ENCODE data around the gene IL36G. TPM values are rescaled to one million over a fixed set of nuclear protein-coding genes. Genes with fewer than 3 reads are reported as not detected.

Gene IL36G
- total and polyA plus RNA-seq, 2 of the 13 experiments (the other 11 are each of a cell fraction or from before 2014, with no cell fraction given), result not detected

GRCh38 chr2:112944971-112945370 lies 32.8 kb upstream of the IL36G start:
- no peak for DNase-seq (ENCODE audit: low spot score)
- H3K79me2 ChIP-seq (ENCODE audit: insufficient read depth, low read length), result no peaks in the 10 kb centered on the region
- no peaks in the 10 kb centered on the region; a peak in 1 of 5 replicates for H3K27me3 ChIP-seq (ENCODE audit: control insufficient read depth in 1 of 2, insufficient read depth in 2 of 2, low read length in 2 of 2)
- no peaks in the 10 kb centered on the region for H3K36me3 ChIP-seq (replicated peaks in 1 of 2; ENCODE audit: control insufficient read depth in 1 of 2, insufficient read depth in 2 of 2, low read length in 2 of 2)
- CTCF ChIA-PET (ENCODE audit: low intra/inter-chr PET ratio, low total read pairs), result no interaction called here
- no peak overlapping the region for H3K4me3 ChIP-seq (replicated peaks in 1 of 3; ENCODE audit: insufficient read depth in 1 of 3, low read depth in 2 of 3, low read length in 3 of 3)
- no peak for ATAC-seq
- H3K9ac ChIP-seq (ENCODE audit: insufficient read depth, low read depth, low read length), result no peak overlapping the region
- H2AFZ ChIP-seq (ENCODE audit: low read length), result no peak overlapping the region
- no peak for TF ChIP-seq GATA4 (IDR thresholded peaks at IDR 0.05; ENCODE audit: borderline replicate concordance, low read depth)
- TF ChIP-seq ASH2L (IDR thresholded peaks at IDR 0.05; ENCODE audit: insufficient read length, low read depth, low read length), result no peak
- no peak for TF ChIP-seq SMAD1 (CRISPR knock-in tag; IDR thresholded peaks at IDR 0.05; ENCODE audit: borderline replicate concordance, low read depth)
- peak; percentile 52; the same call in 1 of the 2 replicates for TF ChIP-seq ZNF280D (CRISPR knock-in tag; IDR thresholded peaks at IDR 0.05)
- no peaks in the 10 kb centered on the region for H4K20me1 ChIP-seq (ENCODE audit: insufficient read depth, low read length)
- no peak for FAIRE-seq
- peaks cover 18% of the 10 kb centered on the region for H3K9me3 ChIP-seq (ENCODE audit: low read length)
- intact Hi-C loops (cut with micrococcal nuclease; ENCODE audit: unreplicated experiment), result loop anchor here (5.0 kb wide), 1 partner anchor 183 kb away; the partner anchor contains the start of gene CKAP2L
- 2% methylated on average over 1 of the region's 1 CpG for WGBS (ENCODE audit: low lambda C conversion rate)
- H3K4me2 ChIP-seq (ENCODE audit: low read depth, low read length), result no peak overlapping the region
- POLR2A ChIA-PET, result no interaction called here
- in situ Hi-C loops (cut with HindIII; ENCODE audit: extremely low pct_ligation_motif_present, low pct_unique_long_range_greater_than_20kb), result loop anchor here (5.0 kb wide), 1 partner anchor 193 kb away; no protein-coding TSS in a partner anchor
- no peak overlapping the region for H3K27ac ChIP-seq (ENCODE audit: extremely low read length, insufficient read depth, low read length)
- peaks cover 8% of the 10 kb centered on the region for H3K4me1 ChIP-seq (ENCODE audit: insufficient read depth, low read length)
- BruUV-seq (replicated peaks), result no TSS peak

GRCh38 chr2:112946086-112946485 lies 31.7 kb upstream of the IL36G start:
- FAIRE-seq (no peak), DNase-seq (ENCODE audit: low spot score) (no peak), ATAC-seq (no peak)
- 2% methylated on average over 2 of the region's 2 CpGs for WGBS (ENCODE audit: low lambda C conversion rate)
- Histone ChIP-seq H3K4me3 (replicated peaks in 1 of 3; ENCODE audit: insufficient read depth in 1 of 3, low read depth in 2 of 3, low read length in 3 of 3) (no peak overlapping the region), H3K79me2 (ENCODE audit: insufficient read depth, low read length) (no peaks in the 10 kb centered on the region), H3K9me3 (ENCODE audit: low read length) (peaks cover 18% of the 10 kb centered on the region), H3K9ac (ENCODE audit: insufficient read depth, low read depth, low read length) (no peak overlapping the region), H3K4me1 (ENCODE audit: insufficient read depth, low read length) (peaks cover 8% of the 10 kb centered on the region), H3K4me2 (ENCODE audit: low read depth, low read length) (no peak overlapping the region), H2AFZ (ENCODE audit: low read length) (no peak overlapping the region), H3K36me3 (replicated peaks in 1 of 2; ENCODE audit: control insufficient read depth in 1 of 2, insufficient read depth in 2 of 2, low read length in 2 of 2) (no peaks in the 10 kb centered on the region), H3K27me3 (ENCODE audit: control insufficient read depth in 1 of 2, insufficient read depth in 2 of 2, low read length in 2 of 2) (no peaks in the 10 kb centered on the region), H4K20me1 (ENCODE audit: insufficient read depth, low read length) (no peaks in the 10 kb centered on the region), H3K27ac (ENCODE audit: extremely low read length, insufficient read depth, low read length) (no peak overlapping the region)
- POLR2A ChIA-PET, result no interaction called here
- in situ Hi-C loops (cut with HindIII; ENCODE audit: extremely low pct_ligation_motif_present, low pct_unique_long_range_greater_than_20kb) (no loop called here), intact Hi-C loops (cut with micrococcal nuclease; ENCODE audit: unreplicated experiment) (no loop called here)
- BruUV-seq (replicated peaks), result no TSS peak
- CTCF ChIA-PET (ENCODE audit: low intra/inter-chr PET ratio, low total read pairs), result no interaction called here
- no peak for TF ChIP-seq NBN (conservative IDR thresholded peaks at IDR 0.05)
- no peak for TF ChIP-seq CEBPG (CRISPR knock-in tag; IDR thresholded peaks at IDR 0.05)
- no peak for TF ChIP-seq EHMT2 (IDR thresholded peaks at IDR 0.05; ENCODE audit: borderline replicate concordance, low read depth, low read length)
- no peak for TF ChIP-seq PAF1 (CRISPR knock-in tag; IDR thresholded peaks at IDR 0.05)
- TF ChIP-seq ZNF720 (CRISPR knock-in tag; IDR thresholded peaks at IDR 0.05), result no peak
- TF ChIP-seq ZNF362 (CRISPR knock-in tag; IDR thresholded peaks at IDR 0.05; ENCODE audit: borderline replicate concordance), result no peak
- no peak for TF ChIP-seq ZNF576 (CRISPR knock-in tag; IDR thresholded peaks at IDR 0.05)
- no peak for TF ChIP-seq ZNF205 (CRISPR knock-in tag; IDR thresholded peaks at IDR 0.05)
- TF ChIP-seq ZNF737 (CRISPR knock-in tag; IDR thresholded peaks at IDR 0.05; ENCODE audit: borderline replicate concordance), result no peak

Data from HepG2 (cell line).